HG03565 (cell line): ENCODE data around the gene FTCD.
"Not testable (repeated sequence)": the region's sequence is repeated elsewhere in the genome, so short reads cannot be mapped to it uniquely, and the experiment has no call there.

Experiments
- ATAC-seq: cut with Tn5 transposase; IDR thresholded peaks from one replicate; pipeline ENCODE4 v1.9.1; 2021; ENCODE audit warnings: mild to moderate bottlenecking, moderate library complexity; ENCODE audit not compliant: unreplicated experiment

Gene FTCD

GRCh38 chr21:46154155-46154954, 1.0 kb downstream of the FTCD start:
- no peak for ATAC-seq

- ATAC-seq, result no peak
Measured at GRCh38 chr21:46153247-46154154, 1.9 kb downstream of the FTCD start.

- ATAC-seq, result no peak
Measured at GRCh38 chr21:46152927-46153246, 2.5 kb downstream of the FTCD start.

- no peak for ATAC-seq
Measured at GRCh38 chr21:46151989-46152926, 3.1 kb downstream of the FTCD start.

GRCh38 chr21:46151261-46151988, 4.0 kb downstream of the FTCD start:
- no peak for ATAC-seq

GRCh38 chr21:46150491-46151121, 4.8 kb downstream of the FTCD start:
- ATAC-seq, result no peak

- ATAC-seq, result no peak
Measured at GRCh38 chr21:46150073-46150472, 5.3 kb downstream of the FTCD start.

- ATAC-seq, result no peak
Measured at GRCh38 chr21:46149205-46149901, 6.0 kb downstream of the FTCD start.

- no peak for ATAC-seq
Measured at GRCh38 chr21:46148106-46148505, 7.3 kb downstream of the FTCD start.

- not testable (repeated sequence) for ATAC-seq
Measured at GRCh38 chr21:46147429-46147828, 8.0 kb downstream of the FTCD start.

GRCh38 chr21:46146856-46147255, 8.5 kb downstream of the FTCD start:
- no peak for ATAC-seq

- ATAC-seq, result no peak
Measured at GRCh38 chr21:46145840-46146691, 9.3 kb downstream of the FTCD start.

- ATAC-seq, result no peak
Measured at GRCh38 chr21:46145159-46145839, 10.1 kb downstream of the FTCD start.

- ATAC-seq, result no peak
Measured at GRCh38 chr21:46144464-46145070, 10.8 kb downstream of the FTCD start.

GRCh38 chr21:46142582-46143473, 12.6 kb downstream of the FTCD start:
- ATAC-seq, result no peak
